Liver (tissue), 9 donors: Measurements from ENCODE around the gene SZT2. TPM values are rescaled to one million over a fixed set of nuclear protein-coding genes. Genes with fewer than 3 reads are reported as not detected.

ENCODE experiments used
- DNase-seq: peaks from one replicate; pipeline ENCODE4 v3.0.0-alpha.2; 2017; ENCODE audit warnings: low spot score
- H3K27ac ChIP-seq, 2 donors: one replicate each; pipeline ENCODE4 v1.7.0; 2013; ENCODE audit warnings: inconsistent platforms in 2 of 2, low read length in 2 of 2, control low read depth in 1 of 2, low read depth in 1 of 2, mild to moderate bottlenecking in 1 of 2
- H3K27me3 ChIP-seq, 4 donors: one replicate each; pipeline versions ENCODE4 v1.6.1 to v1.7.0; 2013; ENCODE audit warnings: low read length in 3 of 4, inconsistent platforms in 1 of 4, mild to moderate bottlenecking in 1 of 4, moderate library complexity in 1 of 4; ENCODE audit not compliant: control insufficient read depth in 4 of 4, insufficient read depth in 4 of 4
- H3K36me3 ChIP-seq, 4 donors: one replicate each; pipeline versions ENCODE4 v1.6.1 to v1.7.0; 2013; ENCODE audit warnings: low read length in 3 of 4, mild to moderate bottlenecking in 3 of 4, low read depth in 1 of 4, moderate library complexity in 1 of 4; ENCODE audit not compliant: control insufficient read depth in 4 of 4, insufficient read depth in 3 of 4
- H3K4me1 ChIP-seq, 4 donors: one replicate each; pipeline versions ENCODE4 v1.6.1 to v1.7.0; 2013; ENCODE audit warnings: low read length in 3 of 4, mild to moderate bottlenecking in 3 of 4, moderate library complexity in 1 of 4; ENCODE audit not compliant: control insufficient read depth in 4 of 4, insufficient read depth in 4 of 4
- H3K4me3 ChIP-seq, 3 donors: one replicate each; pipeline versions ENCODE4 v1.6.1 to v1.7.0; 2013; ENCODE audit warnings: low read length in 3 of 3, control low read depth in 1 of 3, low read depth in 1 of 3, mild to moderate bottlenecking in 1 of 3
- H3K9ac ChIP-seq, 2 donors: one replicate each; pipeline ENCODE4 v1.7.0; 2013; ENCODE audit warnings: low read length in 2 of 2, mild to moderate bottlenecking in 2 of 2, moderate library complexity in 2 of 2, control low read depth in 1 of 2, low read depth in 1 of 2
- H3K9me3 ChIP-seq, 4 donors: one replicate each; pipeline versions ENCODE4 v1.6.1 to v1.7.0; 2013; ENCODE audit warnings: low read length in 3 of 4; ENCODE audit not compliant: control insufficient read depth in 4 of 4
- ATF3 ChIP-seq: IDR thresholded peaks from 2 replicates; pipeline ENCODE4 v1.6.1; 2016; ENCODE audit warnings: antibody characterized with exemption
- CTCF ChIP-seq: fragments of 150-350 bp; IDR thresholded peaks from 2 replicates; pipeline ENCODE4 v1.5.1; 2017; ENCODE audit warnings: improper control_type of control experiment, low read depth, low read length; ENCODE audit not compliant: missing input control
- EGR1 ChIP-seq, 2 donors: IDR thresholded peaks; 2 replicates each; pipeline ENCODE4 v1.6.1; 2016 to 2018; ENCODE audit warnings: antibody characterized with exemption in 2 of 2, low read depth in 2 of 2
- FOXA1 ChIP-seq: IDR thresholded peaks from 2 replicates; pipeline ENCODE4 v1.6.1; 2016; ENCODE audit warnings: antibody characterized with exemption
- GABPA ChIP-seq, 2 donors: IDR thresholded peaks in 1 of 2; conservative IDR thresholded peaks in 1 of 2; 2 replicates each; pipeline ENCODE4 v1.6.1; 2016; ENCODE audit warnings: antibody characterized with exemption in 2 of 2, mild to moderate bottlenecking in 1 of 2, moderate library complexity in 1 of 2
- HNF4A ChIP-seq, 2 donors: conservative IDR thresholded peaks; 2 replicates each; pipeline ENCODE4 v1.6.1; 2016; ENCODE audit warnings: antibody characterized with exemption in 2 of 2, mild to moderate bottlenecking in 2 of 2
- HNF4G ChIP-seq: IDR thresholded peaks from 2 replicates; pipeline ENCODE4 v1.6.1; 2016; ENCODE audit warnings: antibody characterized with exemption
- JUND ChIP-seq, 2 donors: IDR thresholded peaks; 2 replicates each; pipeline ENCODE4 v1.6.1; 2016; ENCODE audit warnings: antibody characterized with exemption in 2 of 2
- MAX ChIP-seq: IDR thresholded peaks from 2 replicates; pipeline ENCODE4 v1.6.1; 2016; ENCODE audit warnings: antibody characterized with exemption
- NR2F2 ChIP-seq: IDR thresholded peaks from 2 replicates; pipeline ENCODE4 v1.6.1; 2016; ENCODE audit warnings: antibody characterized with exemption
- RAD21 ChIP-seq, 2 donors: IDR thresholded peaks; 2 replicates each; pipeline ENCODE4 v1.6.1; 2016; ENCODE audit warnings: antibody characterized with exemption in 2 of 2, mild to moderate bottlenecking in 2 of 2
- RXRA ChIP-seq, 2 donors: IDR thresholded peaks; 2 replicates each; pipeline ENCODE4 v1.6.1; 2017 to 2018; ENCODE audit warnings: antibody characterized with exemption in 2 of 2, mild to moderate bottlenecking in 1 of 2
- TAF1 ChIP-seq: conservative IDR thresholded peaks from 2 replicates; pipeline ENCODE4 v1.6.1; 2016; ENCODE audit warnings: antibody characterized with exemption, mild to moderate bottlenecking
- YY1 ChIP-seq: IDR thresholded peaks from 2 replicates; pipeline ENCODE4 v1.6.1; 2016; ENCODE audit warnings: antibody characterized with exemption, mild to moderate bottlenecking
- WGBS: extraction: QIAGEN DNeasy Blood & Tissue Kit; methylation state at CpG from one replicate; pipeline ENCODE4 v1.1.7; 2013; 5-methylcytosine and 5-hydroxymethylcytosine counted together
- polyA plus RNA-seq, 2 donors: library from polyadenylated mRNA; stranded (reverse) in 1 of 2; unstranded in 1 of 2; fragments of 200-250 nt in 1 of 2; fragments of >200 nt in 1 of 2; fragmentation: Nextera tagmentation in 1 of 2; extraction: Ambion mirVana in 1 of 2; gene quantifications; one replicate each; pipeline versions ENCODE4 v1.2.1 to v1.2.3, GENCODE V29; 2013 to 2015
- total RNA-seq, 2 donors: library from RNA; depleted of rRNA; stranded (reverse); fragments of >200 nt; gene quantifications; one replicate each; pipeline ENCODE4 v1.2.3, GENCODE V29; 2014
- donor health status: healthy.
- donor health status: healthy.
- donor health status: healthy.
- donor health status: healthy.
- donor health status: healthy.

Gene SZT2
- total and polyA plus RNA-seq, 4 donors, result 4.8 to 31.0 (median 11.9) TPM

- 79% methylated on average over 1 of the region's 1 CpG for WGBS
- TF ChIP-seq RAD21 (IDR thresholded peaks at IDR 0.05), result no peak
- TF ChIP-seq MAX, result no peak
- no peak for TF ChIP-seq ATF3
- TF ChIP-seq JUND (IDR thresholded peaks at IDR 0.05), result no peak
- TF ChIP-seq HNF4A (conservative IDR thresholded peaks at IDR 0.05), result no peak
- TF ChIP-seq YY1, result no peak
- TF ChIP-seq RXRA (IDR thresholded peaks at IDR 0.05), result no peak
- TF ChIP-seq TAF1, result no peak
- TF ChIP-seq HNF4G, result no peak
- no peak for TF ChIP-seq FOXA1
- TF ChIP-seq CTCF, result no peak
- TF ChIP-seq NR2F2, result no peak
- no peak for TF ChIP-seq GABPA (IDR thresholded peaks at IDR 0.05 in 1 of 2, conservative IDR thresholded peaks at IDR 0.05 in 1 of 2)
- no peak for TF ChIP-seq EGR1 (IDR thresholded peaks at IDR 0.05; ENCODE audit: low read depth in 2 of 2)
- no peak for DNase-seq
- no peaks in the 10 kb centered on the region for H3K27me3 ChIP-seq
- no peaks in the 10 kb centered on the region for H3K36me3 ChIP-seq
- H3K4me1 ChIP-seq, result no peaks in the 10 kb centered on the region
- no peak overlapping the region for H3K27ac ChIP-seq
- peaks cover 0 to 8% (median 0%) of the 10 kb centered on the region in 4 donors for H3K9me3 ChIP-seq
- no peak overlapping the region for H3K4me3 ChIP-seq
- H3K9ac ChIP-seq, result no peak overlapping the region
These were observed 98.5 kb downstream of the SZT2 start for GRCh38 chr1:43488165-43488564.

- Histone ChIP-seq H3K27ac (no peak overlapping the region), H3K4me3 (no peak overlapping the region), H3K9me3 (peaks cover 0 to 8% (median 0%) of the 10 kb centered on the region in 4 donors), H3K27me3 (no peaks in the 10 kb centered on the region), H3K36me3 (no peaks in the 10 kb centered on the region), H3K4me1 (peaks cover 2 to 8% (median 6%) of the 10 kb centered on the region in 4 donors), H3K9ac (no peak overlapping the region)
- no peak for DNase-seq
- TF ChIP-seq TAF1 (no peak), JUND (IDR thresholded peaks at IDR 0.05) (no peak), CTCF (no peak)
- WGBS, result 86% methylated on average over 1 of the region's 1 CpG
These were observed 101.4 kb downstream of the SZT2 start for GRCh38 chr1:43491061-43491460.

GRCh38 chr1:43492826-43493225, 103.1 kb downstream of the SZT2 start:
- no peak overlapping the region for H3K4me3 ChIP-seq
- H3K27ac ChIP-seq, result no peak overlapping the region
- WGBS, result 67% methylated on average over 2 of the region's 2 CpGs
- TF ChIP-seq EGR1 (IDR thresholded peaks at IDR 0.05; ENCODE audit: low read depth in 2 of 2) (no peak), RXRA (IDR thresholded peaks at IDR 0.05) (peak in 1 of 2 donors; percentile 13)
- H3K4me1 ChIP-seq, result peaks cover 2 to 8% (median 6%) of the 10 kb centered on the region in 4 donors
- peaks cover 0 to 4% (median 0%) of the 10 kb centered on the region in 4 donors for H3K9me3 ChIP-seq
- H3K36me3 ChIP-seq, result no peaks in the 10 kb centered on the region
- no peak overlapping the region for H3K9ac ChIP-seq
- no peak for DNase-seq
- H3K27me3 ChIP-seq, result no peaks in the 10 kb centered on the region
